GM18519 (cell line): ENCODE data around the gene SRRM1.
"Not testable (repeated sequence)": the region's sequence is repeated elsewhere in the genome, so short reads cannot be mapped to it uniquely, and the experiment has no call there.

Experiments
- ATAC-seq: cut with Tn5 transposase; IDR thresholded peaks from one replicate; pipeline ENCODE4 v1.9.1; 2021; ENCODE audit warnings: mild to moderate bottlenecking, moderate library complexity; ENCODE audit not compliant: unreplicated experiment, low FRiP score

Gene SRRM1

DNA sequence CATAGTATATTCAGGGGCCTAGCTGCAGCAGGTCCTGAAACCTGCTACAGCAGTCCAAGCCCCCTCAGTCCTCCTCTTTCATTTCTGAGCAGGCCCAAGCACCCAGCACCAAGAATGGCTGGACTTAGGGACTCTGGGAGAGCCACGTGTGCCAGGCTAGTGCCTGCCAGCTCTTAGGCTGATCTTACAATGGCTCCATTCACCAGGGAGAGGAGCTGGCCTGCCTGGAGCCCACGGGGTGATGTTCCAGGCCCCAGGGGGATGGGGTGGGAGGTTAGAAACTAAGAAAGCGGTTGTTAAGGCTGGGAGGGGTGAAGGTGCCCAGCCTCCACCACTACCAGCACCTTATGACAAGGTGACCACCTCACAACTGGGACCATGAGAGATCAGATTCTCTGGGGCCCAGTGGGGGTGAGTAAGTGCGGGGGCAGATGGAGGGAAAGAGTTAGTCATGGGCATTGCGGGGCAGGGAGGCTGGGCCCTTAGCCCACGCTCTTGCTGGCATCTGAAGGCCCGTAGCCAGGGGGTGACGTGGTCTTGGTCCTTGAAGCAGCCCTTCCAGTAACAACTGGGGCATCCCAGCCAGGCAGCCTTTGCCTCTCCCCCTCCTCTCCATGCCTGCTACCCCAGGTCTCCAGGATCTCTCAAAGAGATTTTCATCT, 71.9 kb downstream of the SRRM1 start:
- no peak for ATAC-seq

GRCh38 chr1:24715658-24716057, 72.6 kb downstream of the SRRM1 start:
- no peak for ATAC-seq

DNA sequence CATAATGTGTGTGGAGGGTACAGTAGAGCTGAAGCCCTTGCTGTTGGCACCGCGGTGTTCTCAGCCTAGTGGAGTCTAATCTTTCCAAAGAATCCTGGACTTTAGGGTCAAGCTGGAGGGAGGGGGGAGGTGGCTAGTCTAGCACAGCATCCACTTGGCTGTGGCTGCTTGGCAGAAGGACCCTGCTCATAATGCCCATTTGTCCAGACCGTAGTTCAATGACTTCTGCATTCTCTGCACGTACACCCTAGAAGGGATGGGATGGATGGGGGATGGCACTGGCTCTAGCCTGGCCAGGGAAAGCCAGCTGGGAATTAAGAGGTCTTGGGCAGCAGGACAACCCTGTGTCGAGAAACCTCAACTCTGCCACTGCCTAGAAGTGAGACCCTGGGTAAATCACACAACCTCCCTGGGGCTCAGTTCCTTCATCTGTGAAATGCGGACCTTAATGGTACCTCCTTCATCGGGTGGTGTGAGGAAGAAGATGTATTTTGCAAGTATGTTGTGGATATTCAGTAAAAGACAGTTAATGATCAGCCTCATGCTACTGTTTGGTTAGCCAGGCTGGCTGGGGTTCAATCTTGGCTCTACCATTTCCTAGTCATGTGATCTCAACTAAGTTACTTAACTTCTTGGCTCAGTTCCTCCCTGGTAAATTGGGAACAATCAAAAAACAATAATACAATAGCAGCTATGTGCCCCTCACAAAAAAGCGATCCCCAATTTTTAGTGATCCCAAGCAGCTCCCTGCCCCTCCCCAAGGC, 75.0 kb downstream of the SRRM1 start:
- ATAC-seq: no peak

GRCh38 chr1:24720152-24720551, 77.0 kb downstream of the SRRM1 start:
- ATAC-seq: no peak

DNA sequence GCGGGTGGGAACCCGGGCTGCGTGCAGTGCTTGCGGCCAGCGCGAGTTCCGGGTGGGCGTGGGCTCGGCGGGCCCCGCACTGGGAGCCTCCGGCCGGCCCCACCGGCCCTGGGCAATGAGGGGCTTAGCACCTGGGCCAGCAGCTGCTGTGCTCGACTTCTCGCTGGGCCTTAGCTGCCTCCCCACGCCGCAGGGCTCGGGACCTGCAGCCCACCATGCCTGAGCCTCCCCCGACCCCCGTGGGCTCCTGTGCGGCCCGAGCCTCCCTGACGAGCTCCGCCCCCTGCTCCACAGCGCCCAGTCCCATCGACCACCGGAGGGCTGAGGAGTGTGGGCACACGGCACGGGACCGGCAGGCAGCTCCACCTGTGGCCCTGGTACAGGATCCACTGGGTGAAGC, 78.4 kb downstream of the SRRM1 start:
- ATAC-seq: no peak

DNA sequence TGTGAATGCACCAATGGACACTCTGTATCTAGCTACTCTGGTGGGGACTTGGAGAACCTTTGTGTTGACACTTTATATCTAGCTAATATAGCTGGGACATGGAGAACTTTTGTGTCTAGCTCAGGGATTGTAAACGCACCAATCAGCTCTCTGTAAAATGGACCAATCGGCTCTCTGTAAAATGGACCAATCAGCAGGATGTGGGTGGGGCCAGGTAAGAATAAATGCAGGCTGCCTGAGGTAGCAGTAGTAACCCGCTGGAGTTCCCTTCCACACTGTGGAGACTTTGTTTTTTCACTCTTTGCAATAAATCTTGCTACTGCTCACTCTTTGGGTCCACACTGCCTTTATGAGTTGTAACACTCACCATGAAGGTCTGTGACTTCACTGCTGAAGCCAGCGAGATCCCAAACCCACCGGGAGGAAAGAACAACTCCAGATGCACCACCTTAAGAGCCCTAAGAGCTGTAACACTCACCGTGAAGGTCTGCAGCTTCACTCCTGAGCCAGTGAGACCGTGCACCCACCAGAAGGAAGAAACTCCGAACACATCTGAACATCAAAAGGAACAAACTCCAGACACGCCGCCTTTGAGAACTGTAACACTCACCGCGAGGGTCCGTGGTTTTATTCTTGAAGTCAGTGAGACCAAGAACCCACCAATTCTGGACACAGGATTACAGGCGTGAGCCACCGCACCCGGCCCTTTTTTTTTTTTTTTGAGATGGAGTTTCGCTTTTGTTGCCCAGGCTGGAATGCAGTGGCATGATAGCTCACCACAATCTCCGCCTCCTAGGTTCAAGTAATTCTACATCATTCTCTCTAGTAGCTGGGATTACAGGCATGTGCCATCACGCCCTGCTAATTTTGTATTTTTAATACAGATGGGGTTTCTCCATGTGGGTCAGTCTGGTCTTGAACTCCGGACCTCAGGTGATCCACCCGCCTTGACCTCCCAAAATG, 79.3 kb downstream of the SRRM1 start:
- not testable (repeated sequence) for ATAC-seq
